ENCODE measurements around the gene ZC3HAV1L.

ZC3HAV1L gene

GRCh38 chr7:139051655-139052054 is 15.8 kb upstream of the ZC3HAV1L start:
- H3K9me3 ChIP-seq (ENCODE audit: low read length), result no peaks in the 10 kb centered on the region
- H3K4me2 ChIP-seq (ENCODE audit: low read length), result no peak overlapping the region
- TF ChIP-seq CTCF (IDR thresholded peaks at IDR 0.05; ENCODE audit: low read length) (no peak), EZH2 (IDR thresholded peaks at IDR 0.05; ENCODE audit: borderline replicate concordance, low read length) (no peak)
- H3K4me3 ChIP-seq (ENCODE audit: low read depth, low read length, poor library complexity, severe bottlenecking), result no peak overlapping the region
- no peaks in the 10 kb centered on the region for H3K4me1 ChIP-seq (ENCODE audit: insufficient read depth, low read length, severe bottlenecking)
- no peak overlapping the region for H2AFZ ChIP-seq (ENCODE audit: low read length)
- no peaks in the 10 kb centered on the region for H3F3A ChIP-seq (ENCODE audit: insufficient read depth, low read length)
- H4K20me1 ChIP-seq (ENCODE audit: insufficient read depth, low read length), result no peaks in the 10 kb centered on the region
- H3K27me3 ChIP-seq (ENCODE audit: insufficient read depth, low read length), result no peaks in the 10 kb centered on the region
- H3K9me2 ChIP-seq (ENCODE audit: low read depth, low read length), result no peaks in the 10 kb centered on the region
- H3K27ac ChIP-seq (ENCODE audit: low read depth, low read length, poor library complexity, severe bottlenecking), result no peak overlapping the region
- no peaks in the 10 kb centered on the region for H3K79me2 ChIP-seq (ENCODE audit: insufficient read depth, low read length)
- H3K36me3 ChIP-seq (ENCODE audit: insufficient read depth, low read length), result peaks cover 19% of the 10 kb centered on the region
- H3K9ac ChIP-seq (ENCODE audit: low read length), result no peak overlapping the region

DNA sequence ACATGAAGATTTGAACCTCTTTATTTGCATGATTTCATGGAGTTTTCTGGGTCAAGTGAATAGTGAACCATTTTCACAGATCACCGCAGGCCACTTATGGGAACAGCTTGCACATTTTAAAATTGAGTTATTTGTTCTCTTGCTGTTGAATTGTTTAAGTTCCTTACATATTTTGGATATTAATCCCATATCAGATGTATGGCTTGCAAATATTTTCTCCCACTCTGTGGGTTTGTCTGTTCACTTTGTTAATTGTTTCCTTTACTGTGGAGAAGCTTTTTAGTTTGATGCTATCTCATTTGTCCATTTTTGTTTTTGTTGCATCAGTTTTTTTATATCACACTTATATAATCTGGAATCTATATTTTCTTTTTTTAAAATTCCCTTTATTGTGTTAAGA is 14.1 kb upstream of the ZC3HAV1L start:
- Histone ChIP-seq H3K9me3 (ENCODE audit: low read length) (no peaks in the 10 kb centered on the region), H3K9me2 (ENCODE audit: low read depth, low read length) (no peaks in the 10 kb centered on the region), H2AFZ (ENCODE audit: low read length) (no peak overlapping the region), H3K4me3 (ENCODE audit: low read depth, low read length, poor library complexity, severe bottlenecking) (no peak overlapping the region), H3K36me3 (ENCODE audit: insufficient read depth, low read length) (peaks cover 29% of the 10 kb centered on the region), H3F3A (ENCODE audit: insufficient read depth, low read length) (no peaks in the 10 kb centered on the region), H4K20me1 (ENCODE audit: insufficient read depth, low read length) (no peaks in the 10 kb centered on the region), H3K9ac (ENCODE audit: low read length) (no peak overlapping the region), H3K27me3 (ENCODE audit: insufficient read depth, low read length) (no peaks in the 10 kb centered on the region), H3K4me2 (ENCODE audit: low read length) (no peak overlapping the region), H3K4me1 (ENCODE audit: insufficient read depth, low read length, severe bottlenecking) (no peaks in the 10 kb centered on the region), H3K27ac (ENCODE audit: low read depth, low read length, poor library complexity, severe bottlenecking) (no peak overlapping the region), H3K79me2 (ENCODE audit: insufficient read depth, low read length) (no peaks in the 10 kb centered on the region)
- TF ChIP-seq EZH2 (IDR thresholded peaks at IDR 0.05; ENCODE audit: borderline replicate concordance, low read length), result no peak
- no peak for TF ChIP-seq CTCF (IDR thresholded peaks at IDR 0.05; ENCODE audit: low read length)

DNA sequence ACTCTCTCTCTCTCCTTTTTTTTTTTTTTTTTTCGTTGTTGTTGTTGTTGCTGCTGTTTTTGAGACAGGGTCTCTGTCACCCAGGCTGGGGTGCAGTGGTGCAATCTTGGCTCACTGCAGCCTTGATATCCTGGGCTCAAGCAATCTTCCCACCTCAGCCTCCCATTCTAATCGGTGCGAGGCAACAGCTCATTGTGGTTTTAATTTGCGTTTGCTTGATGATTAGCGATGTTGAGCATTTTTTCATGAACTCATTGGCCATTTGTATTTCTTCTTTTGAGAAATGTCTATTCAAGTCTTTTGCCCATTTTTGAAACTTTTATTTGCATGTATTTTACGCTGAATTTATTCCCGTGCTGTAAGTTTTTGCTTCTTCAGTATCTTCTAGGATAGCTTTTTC is 13.3 kb upstream of the ZC3HAV1L start:
- no peaks in the 10 kb centered on the region for H3K79me2 ChIP-seq (ENCODE audit: insufficient read depth, low read length)
- no peak for TF ChIP-seq EZH2 (IDR thresholded peaks at IDR 0.05; ENCODE audit: borderline replicate concordance, low read length)
- TF ChIP-seq CTCF (IDR thresholded peaks at IDR 0.05; ENCODE audit: low read length), result no peak
- peaks cover 29% of the 10 kb centered on the region for H3K36me3 ChIP-seq (ENCODE audit: insufficient read depth, low read length)

More for the DNA sequence above, 13.3 kb upstream of the ZC3HAV1L start:
- Histone ChIP-seq H3K4me3 (ENCODE audit: low read depth, low read length, poor library complexity, severe bottlenecking) (no peak overlapping the region), H3K4me2 (ENCODE audit: low read length) (no peak overlapping the region), H3K27me3 (ENCODE audit: insufficient read depth, low read length) (no peaks in the 10 kb centered on the region), H2AFZ (ENCODE audit: low read length) (no peak overlapping the region), H3K9ac (ENCODE audit: low read length) (no peak overlapping the region), H3K27ac (ENCODE audit: low read depth, low read length, poor library complexity, severe bottlenecking) (no peak overlapping the region), H3F3A (ENCODE audit: insufficient read depth, low read length) (no peaks in the 10 kb centered on the region), H4K20me1 (ENCODE audit: insufficient read depth, low read length) (no peaks in the 10 kb centered on the region), H3K4me1 (ENCODE audit: insufficient read depth, low read length, severe bottlenecking) (no peaks in the 10 kb centered on the region), H3K9me3 (ENCODE audit: low read length) (no peaks in the 10 kb centered on the region), H3K9me2 (ENCODE audit: low read depth, low read length) (no peaks in the 10 kb centered on the region)

Measured in OCI-LY1 (cell line).